ENCODE measurements around the gene SPSB2.
A peak's percentile ranks its signal among the peaks of the same experiment; 100 is the strongest.
"Not testable (repeated sequence)": the region's sequence is repeated elsewhere in the genome, so short reads cannot be mapped to it uniquely, and the experiment has no call there.

The SPSB2 gene

GRCh38 chr12:6887460-6887859 lies 14.4 kb upstream of the SPSB2 start:
- TF ChIP-seq CTCF (IDR thresholded peaks at IDR 0.05; ENCODE audit: low read depth, low read length, missing control alignments): no peak
- no peak for DNase-seq (ENCODE audit: low read depth)
- no peak overlapping the region for H3K4me3 ChIP-seq (ENCODE audit: low read depth, low read length)

GRCh38 chr12:6886206-6886999 lies 13.3 kb upstream of the SPSB2 start:
- not testable (repeated sequence) for DNase-seq (ENCODE audit: low read depth)

GRCh38 chr12:6884539-6884938 lies 11.4 kb upstream of the SPSB2 start:
- DNase-seq (ENCODE audit: low read depth): no peak
- TF ChIP-seq CTCF (IDR thresholded peaks at IDR 0.05; ENCODE audit: low read depth, low read length, missing control alignments): no peak
- no peak overlapping the region for H3K4me3 ChIP-seq (ENCODE audit: low read depth, low read length)

More at GRCh38 chr12:6886206-6886999, 13.3 kb upstream of the SPSB2 start:
- H3K4me3 ChIP-seq (ENCODE audit: low read depth, low read length): not testable (repeated sequence)

GRCh38 chr12:6883683-6884082 lies 10.6 kb upstream of the SPSB2 start:
- no peak for DNase-seq (ENCODE audit: low read depth)
- TF ChIP-seq CTCF (IDR thresholded peaks at IDR 0.05; ENCODE audit: low read depth, low read length, missing control alignments): no peak
- no peak overlapping the region for H3K4me3 ChIP-seq (ENCODE audit: low read depth, low read length)

- TF ChIP-seq CTCF (IDR thresholded peaks at IDR 0.05; ENCODE audit: low read depth, low read length, missing control alignments): no peak
- DNase-seq (ENCODE audit: low read depth): no peak
- H3K4me3 ChIP-seq (ENCODE audit: low read depth, low read length): no peak overlapping the region
Measured at GRCh38 chr12:6883252-6883651, 10.1 kb upstream of the SPSB2 start.

- not testable (repeated sequence) for DNase-seq (ENCODE audit: low read depth); H3K4me3 ChIP-seq (ENCODE audit: low read depth, low read length)
Measured at GRCh38 chr12:6879824-6880223, 6.7 kb upstream of the SPSB2 start.

- DNase-seq (ENCODE audit: low read depth): not testable (repeated sequence)
- peak overlapping the region; percentile 72 for H3K4me3 ChIP-seq (ENCODE audit: low read depth, low read length)
Measured at GRCh38 chr12:6874015-6874368, 889 bp upstream of the SPSB2 start.

- peak; percentile 96 for TF ChIP-seq CTCF (IDR thresholded peaks at IDR 0.05; ENCODE audit: low read depth, low read length, missing control alignments)
- DNase-seq (ENCODE audit: low read depth): no peak
- peak overlapping the region; percentile 72 for H3K4me3 ChIP-seq (ENCODE audit: low read depth, low read length)
Measured at GRCh38 chr12:6872073-6873048, 742 bp downstream of the SPSB2 start.
